22Rv1 (cell line): ENCODE data around the gene EGFR.

ENCODE experiments used
- H3K27ac ChIP-seq: fragments of 450-650 bp; 2 replicates; pipeline ENCODE4 v1.5.1; 2017
- CTCF ChIP-seq: fragments of 450-650 bp; IDR thresholded peaks from 2 replicates; pipeline ENCODE4 v1.5.1; 2017; ENCODE audit warnings: mild to moderate bottlenecking
- ZFX ChIP-seq: fragments of 450-650 bp; IDR thresholded peaks from 2 replicates; pipeline ENCODE4 v1.6.1; 2017; ENCODE audit warnings: antibody characterized with exemption, borderline replicate concordance

Gene EGFR

GRCh38 chr7:55120074-55120473, 101.3 kb downstream of the EGFR start:
- TF ChIP-seq ZFX (no peak), CTCF (no peak)
- no peak overlapping the region for H3K27ac ChIP-seq

- H3K27ac ChIP-seq, result no peak overlapping the region
- TF ChIP-seq ZFX, result no peak
- no peak for TF ChIP-seq CTCF
These were observed 101.8 kb downstream of the EGFR start for GRCh38 chr7:55120501-55121198.

- TF ChIP-seq ZFX (no peak), CTCF (no peak)
- H3K27ac ChIP-seq, result no peak overlapping the region
These were observed 102.4 kb downstream of the EGFR start for GRCh38 chr7:55121249-55121648.

GRCh38 chr7:55122263-55122662, 103.4 kb downstream of the EGFR start:
- TF ChIP-seq CTCF (no peak), ZFX (no peak)
- no peak overlapping the region for H3K27ac ChIP-seq

- TF ChIP-seq CTCF, result no peak
- TF ChIP-seq ZFX, result no peak
- H3K27ac ChIP-seq, result no peak overlapping the region
These were observed 106.4 kb downstream of the EGFR start for GRCh38 chr7:55124989-55125875.

GRCh38 chr7:55127135-55127551, 108.3 kb downstream of the EGFR start:
- H3K27ac ChIP-seq, result no peak overlapping the region
- TF ChIP-seq CTCF, result no peak
- no peak for TF ChIP-seq ZFX

- no peak for TF ChIP-seq ZFX
- TF ChIP-seq CTCF, result no peak
- no peak overlapping the region for H3K27ac ChIP-seq
These were observed 108.8 kb downstream of the EGFR start for GRCh38 chr7:55127622-55128081.
